Central memory CD4-positive, alpha-beta T cell (primary cell): Measurements from ENCODE around the gene SEMA3D.

Experiments
- DNase-seq: peaks from one replicate; pipeline ENCODE4 v3.0.0; 2022

The SEMA3D gene

DNA sequence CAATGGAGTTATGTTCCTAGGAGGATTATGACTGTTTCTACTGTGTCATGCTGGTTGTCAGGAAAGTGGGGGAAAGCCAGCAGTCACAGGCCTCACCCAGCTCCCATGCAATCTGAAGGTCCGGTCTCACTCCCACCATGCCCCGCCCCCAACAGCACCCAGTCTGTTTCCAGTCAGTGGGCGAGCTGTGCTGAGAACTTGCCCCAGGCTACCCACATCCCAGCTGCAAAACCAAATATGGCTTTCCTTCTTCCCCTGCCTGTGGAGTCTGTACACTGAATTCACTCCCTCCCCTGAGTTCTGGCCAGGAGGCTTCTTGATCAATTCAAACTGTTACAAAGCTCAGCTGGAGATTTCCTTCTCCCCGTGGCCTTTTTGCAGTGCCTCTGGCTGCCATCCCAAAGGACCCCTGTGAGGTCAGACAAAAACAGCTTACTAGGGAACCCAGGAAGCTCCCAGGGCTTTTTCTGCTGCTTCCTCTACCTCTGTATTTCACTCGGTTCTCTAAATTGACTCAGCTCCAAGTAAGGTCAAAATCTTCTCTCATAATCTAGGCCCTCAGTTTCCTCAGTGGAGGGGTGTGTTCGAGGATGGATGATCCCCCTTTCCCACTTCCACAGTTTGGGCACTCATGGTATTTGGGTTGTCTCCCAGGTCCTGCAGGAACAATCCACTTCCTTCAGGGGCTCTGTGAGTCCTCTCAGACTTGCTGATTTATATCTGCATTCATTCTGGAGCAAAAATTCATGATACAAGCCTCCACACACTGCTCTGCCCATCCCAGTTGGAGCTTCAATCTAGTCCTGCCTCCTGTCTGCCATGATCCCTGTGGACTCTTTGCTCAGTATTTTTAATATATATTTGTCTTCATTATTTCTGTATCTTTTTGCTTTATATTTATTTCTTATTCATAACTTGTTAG is 205.5 kb downstream of the SEMA3D start:
- no peak for DNase-seq

DNA sequence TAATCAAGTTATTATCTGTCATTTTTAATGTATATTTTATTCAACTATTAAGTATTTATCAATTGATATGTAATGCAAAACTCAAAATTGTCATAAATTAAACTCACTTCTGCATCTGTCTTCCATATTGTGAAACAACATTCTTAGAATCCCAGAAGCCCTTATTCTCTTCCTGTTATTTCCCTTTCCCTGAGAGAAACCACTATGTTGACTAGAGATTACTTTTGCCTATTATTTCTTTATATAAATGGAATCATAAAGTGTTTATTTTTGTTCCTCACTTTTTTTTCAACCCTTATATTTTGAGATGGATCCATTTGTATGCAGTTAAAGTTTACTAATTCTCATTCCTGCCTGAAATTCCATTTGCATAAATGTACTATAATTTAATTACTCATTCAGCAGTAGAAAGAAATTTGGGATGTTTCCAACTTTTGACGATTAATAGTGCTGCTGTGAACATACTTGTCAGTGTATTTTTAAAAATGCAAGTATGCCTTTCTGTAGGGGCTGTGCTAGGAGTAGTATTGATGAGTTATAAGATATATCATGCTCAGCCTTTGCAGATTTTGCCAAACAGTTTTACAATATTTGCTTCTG is 211.2 kb downstream of the SEMA3D start:
- no peak for DNase-seq

DNA sequence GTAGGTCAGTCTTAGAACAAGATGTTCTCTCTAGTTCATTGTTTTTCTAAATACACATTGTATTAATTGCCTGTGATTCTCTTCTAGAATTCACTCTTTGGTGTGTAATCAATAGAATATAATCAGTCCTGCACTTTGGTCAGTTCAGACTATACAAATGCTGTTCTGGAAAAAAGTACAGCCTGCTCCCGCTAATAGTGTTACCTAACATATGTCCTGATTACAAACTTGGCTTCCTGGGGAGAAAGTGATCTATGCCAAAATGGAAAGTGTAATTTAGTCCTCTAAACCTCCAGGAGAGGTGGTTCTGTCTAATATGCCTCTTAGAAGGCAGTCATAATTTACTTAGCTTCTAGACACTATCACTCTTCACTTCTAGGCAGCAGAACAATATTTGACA is 215.5 kb downstream of the SEMA3D start:
- no peak for DNase-seq

DNA sequence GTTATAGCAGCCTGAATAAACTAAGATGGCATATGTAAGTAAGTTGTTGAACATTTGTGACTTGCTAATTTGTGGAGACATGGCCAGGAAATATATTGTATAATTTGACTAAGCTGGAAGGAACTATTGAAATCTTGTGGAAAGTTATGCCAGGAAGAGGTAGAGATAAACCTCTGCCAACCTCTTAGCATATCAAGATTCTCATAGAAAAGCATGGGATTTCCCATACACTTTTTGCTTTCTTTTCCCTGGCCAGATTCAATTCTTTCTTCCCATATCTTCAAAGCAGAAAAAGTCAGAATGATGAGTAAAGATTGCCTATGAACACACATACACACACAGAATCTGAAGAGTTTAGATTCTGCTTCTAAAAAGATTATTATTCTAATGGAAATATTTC is 216.2 kb downstream of the SEMA3D start:
- DNase-seq, result no peak

DNA sequence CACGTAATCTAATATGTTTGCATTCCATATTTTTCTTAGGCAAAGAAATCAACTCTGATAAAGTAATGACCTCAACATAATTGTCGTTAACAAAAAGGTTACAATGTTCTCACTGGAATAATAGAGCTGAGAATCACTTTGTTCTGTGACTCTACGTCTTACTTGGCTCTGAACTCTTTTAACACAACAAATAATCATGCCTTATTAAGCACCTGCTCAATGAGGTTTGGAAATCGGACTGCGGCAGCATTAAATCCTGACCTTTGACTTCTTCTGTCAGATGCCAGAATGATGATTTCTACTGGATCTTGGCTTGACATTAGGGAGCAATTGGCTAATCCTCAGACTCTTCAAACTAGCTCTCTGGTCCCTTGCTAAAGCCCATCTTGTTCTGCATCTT is 233.6 kb downstream of the SEMA3D start:
- no peak for DNase-seq

DNA sequence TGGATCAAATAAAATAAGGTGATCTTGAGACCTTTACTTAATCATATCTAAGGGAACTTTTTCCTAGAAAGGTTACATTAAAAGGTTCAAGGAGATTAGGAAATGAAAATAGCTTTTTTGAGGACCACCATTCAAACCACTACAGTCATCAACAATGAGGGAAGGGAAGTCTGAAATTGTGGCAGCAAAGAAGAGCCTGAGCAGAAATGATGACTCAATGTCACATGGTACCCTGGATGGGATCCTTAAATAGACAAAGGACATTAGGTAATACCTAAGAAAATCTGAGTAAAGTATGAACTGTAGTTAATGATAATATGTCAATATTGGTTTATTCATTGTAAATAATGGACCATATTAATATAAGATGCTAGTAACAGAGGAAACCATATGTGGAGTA is 236.0 kb downstream of the SEMA3D start:
- no peak for DNase-seq

DNA sequence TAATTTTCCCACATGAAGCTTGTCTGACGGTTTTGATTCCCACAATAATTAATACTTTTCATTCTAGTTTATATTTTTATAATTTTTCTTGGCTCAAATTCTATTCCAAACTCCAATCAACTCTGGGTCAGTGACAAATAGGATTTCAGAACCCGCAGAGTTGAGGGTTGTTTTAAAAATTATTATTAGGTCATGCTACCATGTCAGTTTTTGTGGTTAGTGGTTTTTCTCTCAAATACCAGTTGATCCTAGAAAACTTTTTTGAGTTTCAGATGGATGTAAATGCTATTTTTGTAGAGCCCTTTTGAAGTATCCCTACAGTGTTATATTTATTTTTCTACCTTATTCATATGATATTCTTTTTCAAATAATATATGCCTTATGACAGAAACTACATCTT is 237.4 kb downstream of the SEMA3D start:
- DNase-seq, result no peak

DNA sequence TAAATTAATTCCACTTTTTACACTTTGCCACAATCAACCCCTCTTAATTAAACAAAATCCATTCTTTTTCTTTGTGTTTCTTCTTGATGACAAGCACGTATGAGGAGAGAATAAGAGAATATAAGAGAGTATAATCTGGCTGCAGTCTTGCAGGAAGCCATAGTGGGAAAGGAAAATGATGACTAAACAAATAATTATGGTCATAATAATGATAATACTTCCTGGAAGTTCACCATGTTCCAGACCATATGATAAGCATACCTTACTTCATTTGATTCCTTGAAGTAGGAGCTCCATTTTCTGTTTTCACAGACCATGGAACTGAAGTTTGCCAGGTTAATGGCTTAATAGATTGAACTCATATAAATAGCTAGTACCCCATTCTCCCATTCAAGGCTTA is 237.8 kb downstream of the SEMA3D start:
- no peak for DNase-seq

DNA sequence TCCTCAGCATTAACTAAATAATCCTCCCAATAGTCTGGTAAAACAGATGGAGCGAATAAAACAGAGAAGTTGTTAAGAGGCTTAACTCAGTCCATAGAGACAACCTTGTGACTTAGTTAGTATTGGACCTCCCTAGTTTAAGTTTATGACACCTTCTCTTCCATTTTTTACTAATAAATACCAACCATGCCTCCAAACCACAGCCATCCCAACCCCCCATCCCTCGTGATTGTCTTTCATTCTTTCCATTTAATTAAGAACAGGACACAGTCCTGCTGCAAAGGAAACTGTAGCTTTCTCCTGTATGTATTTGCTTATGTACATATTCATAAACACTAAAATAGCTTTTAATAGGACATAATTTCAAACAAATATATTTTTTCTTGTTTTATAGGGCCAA is 238.2 kb downstream of the SEMA3D start:
- no peak for DNase-seq

DNA sequence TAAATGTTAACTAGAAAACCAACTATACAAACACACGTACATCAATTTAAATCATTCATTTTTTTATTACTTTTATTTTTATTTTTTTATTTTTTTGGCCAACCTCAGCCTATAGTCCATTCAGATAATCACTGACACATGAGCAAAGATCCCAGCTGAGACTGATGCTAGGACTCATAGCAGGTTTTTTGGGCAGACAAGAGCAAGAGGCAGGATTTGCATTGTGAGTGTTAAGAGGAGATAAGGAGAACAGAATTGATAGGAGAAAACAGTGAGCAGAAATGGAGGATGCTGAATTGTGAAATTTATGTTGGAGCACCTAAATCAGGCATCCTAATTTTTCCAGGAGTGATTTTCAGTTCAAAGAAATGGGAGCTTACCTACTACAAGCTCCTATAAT is 240.3 kb downstream of the SEMA3D start:
- DNase-seq, result no peak
